ENCODE data around the gene CDK11B.
"Not testable (repeated sequence)": the region's sequence is repeated elsewhere in the genome, so short reads cannot be mapped to it uniquely, and the experiment has no call there.

CDK11B gene

DNA sequence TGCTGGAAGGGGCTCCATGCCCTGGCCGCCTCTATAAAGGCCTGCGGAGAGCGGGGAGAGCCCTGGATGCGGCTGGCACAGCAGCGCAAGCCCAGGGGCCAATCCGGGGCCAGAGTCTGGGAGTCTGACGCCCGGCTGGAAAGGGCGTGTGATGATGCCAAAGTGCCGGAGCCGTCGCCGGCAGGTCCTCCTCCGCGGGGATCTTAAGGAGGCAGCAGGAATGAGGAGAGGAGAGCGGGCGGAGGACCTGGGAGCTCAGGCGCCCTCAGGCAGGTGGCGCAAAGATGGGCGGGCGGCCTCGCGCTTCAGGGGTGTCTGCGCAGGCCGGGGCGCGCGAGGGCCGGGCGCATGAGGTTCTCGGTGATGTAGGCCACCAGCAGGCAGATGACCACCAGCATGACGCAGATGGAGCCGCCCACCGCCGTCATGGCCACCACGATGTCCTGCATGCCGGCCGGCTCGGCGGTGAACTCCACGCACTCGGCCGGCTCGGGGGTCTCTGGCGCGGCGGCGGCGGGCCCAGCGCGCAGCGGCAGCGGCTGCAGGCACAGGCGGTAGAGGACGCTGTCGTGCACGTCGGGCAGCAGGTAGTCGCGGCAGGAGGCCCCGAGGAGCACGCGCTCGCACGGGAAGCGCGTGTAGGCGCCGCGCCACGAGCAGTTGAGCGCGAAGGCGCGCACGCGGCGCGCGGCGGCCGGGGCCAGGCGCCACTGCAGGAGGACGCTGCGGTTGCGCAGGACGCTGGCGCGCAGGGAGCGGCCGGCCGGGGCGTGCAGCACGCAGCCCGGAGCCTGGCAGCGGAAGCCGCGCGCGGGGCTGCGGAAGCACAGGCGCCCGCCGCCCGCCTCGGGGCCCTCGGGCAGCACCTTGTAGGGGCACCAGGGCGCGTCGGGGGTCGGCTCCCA lies 59.5 kb downstream of the CDK11B start:
- DNase-seq (ENCODE audit: low spot score): peak; percentile 35

DNA sequence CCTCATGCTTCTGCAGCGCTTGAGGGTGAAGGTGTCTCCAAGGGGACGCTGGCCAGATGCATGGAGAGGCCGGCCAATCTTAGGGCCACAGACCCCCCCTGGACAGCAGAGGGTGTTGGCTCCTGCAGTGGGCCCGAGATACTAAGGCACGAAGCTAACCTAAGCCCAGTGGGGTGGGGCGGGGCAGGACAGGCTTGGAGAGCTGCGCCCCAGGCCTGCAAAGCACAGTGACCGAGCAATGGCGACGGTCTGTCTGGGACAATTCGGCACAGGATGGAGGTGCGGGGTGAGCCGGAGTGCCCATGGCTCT lies 60.1 kb downstream of the CDK11B start:
- DNase-seq (ENCODE audit: low spot score): no peak

DNA sequence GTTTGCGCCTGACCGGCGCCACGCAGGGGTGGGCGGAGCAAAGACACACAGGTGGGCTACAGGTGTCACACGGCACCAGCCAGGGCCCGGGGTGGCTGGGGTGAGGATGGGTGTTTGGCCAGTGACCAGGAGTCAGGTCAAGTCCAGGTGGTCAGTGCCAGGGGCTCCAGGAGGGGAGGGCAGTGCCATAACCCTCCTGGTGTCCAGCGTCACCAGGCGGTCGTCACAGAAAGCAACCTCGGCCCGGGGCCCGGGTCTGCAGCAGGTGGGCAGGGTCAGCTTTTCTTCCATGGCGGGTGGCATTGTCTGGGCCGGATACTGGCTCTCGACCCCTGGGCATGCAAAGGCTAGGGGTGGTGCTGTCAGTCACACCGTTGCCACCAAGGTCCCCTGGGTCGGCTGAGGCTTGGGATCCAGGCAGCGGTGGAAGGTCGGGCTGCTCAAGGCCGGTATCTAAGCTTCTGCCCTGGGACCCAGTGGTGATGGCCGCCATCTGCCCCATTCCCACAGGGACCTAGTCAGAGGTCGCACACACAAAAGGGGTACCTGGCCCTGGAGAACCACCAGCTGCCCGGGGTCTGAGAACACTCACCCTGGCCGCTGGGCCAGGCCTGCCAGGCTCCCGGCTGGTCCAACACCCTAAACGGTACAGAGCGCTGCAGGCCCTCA lies 60.6 kb downstream of the CDK11B start:
- no peak for DNase-seq (ENCODE audit: low spot score)

DNA sequence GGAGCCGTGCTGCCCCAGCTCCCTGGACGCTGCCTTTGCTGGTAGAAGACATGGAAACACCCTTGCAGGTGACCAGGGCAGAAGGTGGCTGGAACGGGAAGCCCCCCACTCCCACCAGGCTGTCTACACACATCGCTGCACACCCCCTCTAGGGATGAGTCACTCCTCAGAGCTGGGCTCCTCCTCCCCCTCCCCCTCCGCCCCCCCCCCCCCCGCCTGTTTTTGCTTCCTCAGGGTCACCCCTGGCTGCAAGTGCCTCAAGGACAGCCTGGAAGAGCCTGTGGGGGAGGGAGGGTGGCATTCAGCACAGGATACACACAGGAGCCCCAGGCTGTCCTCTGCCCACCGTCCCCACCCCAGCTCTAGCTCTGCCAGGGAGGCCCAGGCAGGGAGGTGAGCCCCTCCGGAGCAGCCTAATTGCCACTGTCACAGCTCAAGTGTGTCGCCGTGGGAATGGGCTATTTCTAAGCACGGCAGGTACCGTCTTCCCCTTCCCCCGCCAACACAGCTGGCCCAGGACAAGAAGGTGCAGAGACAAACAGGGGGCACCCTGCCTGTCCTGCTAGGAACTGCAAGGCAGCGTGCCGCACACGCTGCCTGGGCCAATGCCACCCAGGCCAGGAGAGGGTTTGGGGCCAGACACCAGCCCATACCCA lies 61.4 kb downstream of the CDK11B start:
- peak; percentile 35 for DNase-seq (ENCODE audit: low spot score)

DNA sequence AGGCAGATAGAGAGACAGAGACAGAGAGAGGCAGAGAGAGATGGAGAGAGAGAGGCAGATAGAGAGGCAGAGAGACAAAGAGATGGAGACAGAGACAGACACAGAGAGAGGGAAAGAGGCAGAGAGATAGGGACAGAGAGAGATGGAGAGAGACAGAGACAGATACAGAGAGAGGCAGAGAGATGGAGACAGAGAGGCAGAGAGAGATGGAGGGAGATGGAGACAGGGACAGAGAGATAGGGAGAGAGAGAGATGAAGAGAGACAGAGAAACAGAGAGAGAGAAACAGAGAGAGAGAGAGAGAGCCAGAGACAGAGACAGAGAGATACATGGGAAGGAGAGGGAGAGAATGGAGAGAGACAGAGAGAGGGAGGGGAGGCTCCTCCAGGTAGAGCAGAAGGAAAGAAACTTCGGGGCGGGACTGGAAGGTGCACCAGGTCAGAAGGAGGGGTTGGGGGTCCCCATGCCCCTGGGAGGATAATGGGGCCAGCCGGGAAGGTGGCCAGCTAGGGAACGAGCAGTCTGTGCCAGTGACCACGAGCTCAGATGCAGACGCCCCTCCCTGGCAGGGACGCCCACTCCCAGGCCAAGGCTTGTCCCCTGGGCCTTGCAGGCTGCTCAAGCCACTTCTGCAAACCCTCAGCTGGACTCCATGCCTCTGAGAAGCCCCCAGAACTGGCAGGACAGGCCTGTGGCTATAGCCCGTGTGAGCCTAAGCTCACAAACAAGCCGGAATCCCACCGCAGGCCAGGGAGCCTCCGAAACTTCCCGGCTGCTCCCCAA lies 62.1 kb downstream of the CDK11B start:
- no peak for DNase-seq (ENCODE audit: low spot score)

DNA sequence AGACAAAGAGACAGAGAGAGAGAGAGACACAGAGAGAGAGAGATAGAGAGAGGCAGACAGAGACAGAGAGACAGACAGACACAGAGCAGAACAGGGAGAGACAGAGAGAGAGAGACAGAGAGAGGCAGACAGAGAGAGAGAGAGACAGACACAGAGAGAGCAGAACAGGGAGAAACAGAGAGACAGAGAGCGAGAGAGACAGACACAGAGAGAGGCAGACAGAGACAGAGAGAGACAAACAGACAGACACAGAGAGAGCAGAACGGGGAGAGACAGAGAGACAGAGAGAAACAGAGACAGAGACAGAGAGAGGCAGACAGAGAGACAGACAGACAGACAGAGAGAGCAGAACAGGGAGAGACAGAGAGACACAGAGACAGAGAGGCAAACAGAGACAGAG lies 63.5 kb downstream of the CDK11B start:
- not testable (repeated sequence) for DNase-seq (ENCODE audit: low spot score)

GRCh38 chr1:1594602-1595260 lies 64.1 kb downstream of the CDK11B start:
- DNase-seq (ENCODE audit: low spot score): no peak

- no peak for DNase-seq (ENCODE audit: low spot score)
Observed at GRCh38 chr1:1593834-1594601, 64.8 kb downstream of the CDK11B start.

DNA sequence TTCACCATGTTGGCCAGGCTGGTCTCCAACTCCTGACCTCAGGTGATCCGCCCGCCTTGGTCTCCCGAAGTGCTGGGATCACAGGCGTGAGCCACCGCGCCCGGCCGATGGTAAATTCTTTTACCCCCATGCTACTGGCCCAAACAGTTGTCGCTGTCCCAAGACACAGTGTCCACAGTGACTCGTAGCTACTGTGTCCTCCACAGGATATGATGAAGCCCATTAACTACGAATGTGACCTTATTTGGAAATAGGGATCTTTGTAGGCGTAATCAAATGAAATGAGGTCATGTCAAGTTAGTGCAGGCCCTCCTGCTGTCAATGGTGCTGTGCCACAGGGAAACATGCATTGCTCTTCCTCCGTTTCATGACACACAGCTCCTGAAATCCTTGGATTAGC lies 67.4 kb downstream of the CDK11B start:
- DNase-seq (ENCODE audit: low spot score): peak; percentile 78

Measured in kidney tubule cell (primary cell).